Adrenal gland (tissue), 12 donors: Measurements from ENCODE around the gene REC8. TPM values are rescaled to one million over a fixed set of nuclear protein-coding genes. Genes with fewer than 3 reads are reported as not detected.
A peak's percentile ranks its signal among the peaks of the same experiment; 100 is the strongest.

Experiments used
- DNase-seq, 7 donors: peaks; one replicate each; pipeline ENCODE4 v3.0.0-alpha.2; 2019 to 2020
- H3K27ac ChIP-seq, 5 donors: fragments of 200-600 bp; sonication (generic) in 4 of 5; 1 replicate in 3 of 5; 2 replicates in 2 of 5; pipeline versions ENCODE4 v1.5.1 to v1.8.0; 2016 to 2020; ENCODE audit warnings: mild to moderate bottlenecking in 1 of 5
- H3K27me3 ChIP-seq: fragments of 200-600 bp; 2 replicates; pipeline ENCODE4 v1.8.0; 2021
- H3K36me3 ChIP-seq, 2 donors: fragments of 200-600 bp; replicated peaks in 1 of 2; 1 replicate in 1 of 2; 2 replicates in 1 of 2; pipeline versions ENCODE4 v1.5.1 to v1.8.0; 2018 to 2022
- H3K4me1 ChIP-seq, 2 donors: fragments of 200-600 bp; replicated peaks in 1 of 2; 1 replicate in 1 of 2; 2 replicates in 1 of 2; pipeline versions ENCODE4 v1.5.1 to v1.8.0; 2018 to 2021
- H3K4me3 ChIP-seq, 4 donors: fragments of 200-600 bp; sonication (generic) in 3 of 4; one replicate each; pipeline ENCODE4 v1.5.1; 2016 to 2018
- H3K9me3 ChIP-seq, 3 donors: fragments of 200-600 bp; sonication (generic) in 1 of 3; replicated peaks in 1 of 3; 1 replicate in 2 of 3; 2 replicates in 1 of 3; pipeline versions ENCODE4 v1.5.1 to v1.8.0; 2016 to 2021
- CTCF ChIP-seq, 6 experiments: fragments of 450-650 bp in 4 of 6; fragments of 200-600 bp in 2 of 6; sonication (generic) in 1 of 6; IDR thresholded peaks; 1 replicate in 5 of 6; 2 replicates in 1 of 6; pipeline versions ENCODE4 v1.5.1 to v1.8.0; 2016 to 2021; ENCODE audit warnings: antibody characterized with exemption in 6 of 6, mild to moderate bottlenecking in 2 of 6, moderate library complexity in 1 of 6
- POLR2A ChIP-seq, 2 donors: fragments of 450-650 bp; IDR thresholded peaks; one replicate each; pipeline ENCODE4 v1.6.1; 2017; ENCODE audit warnings: antibody characterized with exemption in 2 of 2, mild to moderate bottlenecking in 2 of 2, moderate library complexity in 1 of 2
- WGBS, 4 donors: extraction: QIAGEN DNeasy Blood & Tissue Kit in 2 of 4; methylation state at CpG; one replicate each; pipeline versions ENCODE4 v1.1.5 to v1.1.7; 2013 to 2017; 5-methylcytosine and 5-hydroxymethylcytosine counted together
- intact Hi-C, 2 donors: fragments of 100-400 bp; cut with DNase I; formaldehyde crosslinking; loops; one replicate each; pipeline versions ENCODE4 v1.14.1 to v1.15.0; 2022 to 2023
- polyA plus RNA-seq, 3 donors: library from polyadenylated mRNA; stranded (reverse); fragments of 200-250 nt in 2 of 3; fragments of 350-450 nt in 1 of 3; fragmentation: Illumina TruSeq in 1 of 3; extraction: RNeasy Lipid Tissue Mini Kit (QIAGEN cat#74804) in 1 of 3; gene quantifications; one replicate each; pipeline ENCODE4 v1.2.3, GENCODE V29; 2013 to 2014
- total RNA-seq, 9 donors: library from RNA; depleted of rRNA in 4 of 9; stranded (reverse); fragments of >200 nt in 4 of 9; fragments of 120-200 nt in 1 of 9; fragmentation: NEBNext Ultra II Directional in 1 of 9; extraction: Animal tissue kit (Norgen Biotek cat#: 25700) in 1 of 9; gene quantifications; one replicate each; pipeline versions ENCODE4 v1.1.0 to v1.2.4, GENCODE V29; 2013 to 2023
- donor health status: healthy with polysubstance abuse.
- donor health status: Bipolar disorder and iron deficiency.
- donor health status: DM: yes; HTN: yes; CAD: no.
- donor health status: DM: no; HTN: no; CAD: no.
- donor health status: DM: no; HTN: no; CAD: no.
- donor health status: DM: yes; HTN: yes; CAD: no.

The REC8 gene
- total and polyA plus RNA-seq, 12 donors, result 1.3 to 111 (median 11.4) TPM

GRCh38 chr14:24139272-24139934 lies 32.5 kb upstream of the REC8 start:
- peaks cover 30 to 57% of the 10 kb centered on the region in 2 donors for H3K4me1 ChIP-seq
- peaks cover 0 to 42% of the 10 kb centered on the region in 2 donors for H3K36me3 ChIP-seq
- no peak for DNase-seq
- WGBS, 4 donors, result 66 to 75% (median 68%) methylated on average over 9 of the region's 9 CpGs
- H3K27ac ChIP-seq, result peak overlapping the region in 2 of 5 donors; percentile 21 to 88
- TF ChIP-seq CTCF (IDR thresholded peaks at IDR 0.05) (peak in 1 of 6 experiments; percentile 8), POLR2A (IDR thresholded peaks at IDR 0.05) (no peak)
- H3K9me3 ChIP-seq, result no peaks in the 10 kb centered on the region
- intact Hi-C loops, result no loop called here
- no peaks in the 10 kb centered on the region for H3K27me3 ChIP-seq
- H3K4me3 ChIP-seq, result peak overlapping the region in 1 of 4 donors; percentile 89

GRCh38 chr14:24141097-24141880 lies 30.6 kb upstream of the REC8 start, which contains the start of gene EMC9:
EMC9 (minus strand) TSS chr14:24141591; CDS start chr14:24141304, 287 bp downstream.
- H3K4me3 ChIP-seq, result peak within 1 kb of the TSS; percentile 20 to 89 (median 64)
- WGBS, 4 donors, result 0 to 1% (median 0%) methylated on average over 12 to 65 of the region's 65 CpGs
- intact Hi-C loops, result no loop called here
- H3K27ac ChIP-seq, result peak within 1 kb of the TSS; percentile 78 to 95 (median 81)
- no peaks in the 10 kb centered on the region for H3K27me3 ChIP-seq
- peaks cover 39 to 68% of the 10 kb centered on the region in 2 donors for H3K4me1 ChIP-seq
- H3K36me3 ChIP-seq, result peaks cover 0 to 48% of the 10 kb centered on the region in 2 donors
- peak; percentile 39 to 78 (median 69) for TF ChIP-seq CTCF (IDR thresholded peaks at IDR 0.05)
- peak; percentile 71 to 94 for TF ChIP-seq POLR2A (IDR thresholded peaks at IDR 0.05)
- peak; percentile 100 for DNase-seq
- H3K9me3 ChIP-seq, result no peaks in the 10 kb centered on the region

- Histone ChIP-seq H3K4me3 (no peak overlapping the region), H3K4me1 (peaks cover 37 to 52% of the 10 kb centered on the region in 2 donors), H3K27ac (peak overlapping the region in 1 of 5 donors; percentile 27), H3K36me3 (peaks cover 0 to 37% of the 10 kb centered on the region in 2 donors), H3K27me3 (no peaks in the 10 kb centered on the region), H3K9me3 (no peaks in the 10 kb centered on the region)
- WGBS, 4 donors, result 40 to 65% (median 64%) methylated on average over 1 to 2 of the region's 2 CpGs
- no peak for DNase-seq
- intact Hi-C loops, result no loop called here
- TF ChIP-seq CTCF (IDR thresholded peaks at IDR 0.05) (no peak), POLR2A (IDR thresholded peaks at IDR 0.05) (no peak)
Observed at GRCh38 chr14:24143511-24143910, 28.4 kb upstream of the REC8 start.

- Histone ChIP-seq H3K36me3 (peaks cover 0 to 37% of the 10 kb centered on the region in 2 donors), H3K4me1 (peaks cover 34 to 50% of the 10 kb centered on the region in 2 donors), H3K27ac (peak overlapping the region in 2 of 5 donors; percentile 2 to 92), H3K27me3 (no peaks in the 10 kb centered on the region), H3K4me3 (no peak overlapping the region), H3K9me3 (no peaks in the 10 kb centered on the region)
- no peak for DNase-seq
- TF ChIP-seq CTCF (IDR thresholded peaks at IDR 0.05), result no peak
- TF ChIP-seq POLR2A (IDR thresholded peaks at IDR 0.05), result no peak
- intact Hi-C loops, result no loop called here
- WGBS, 4 donors, result 82 to 91% (median 88%) methylated on average over 1 of the region's 1 CpG
Observed at GRCh38 chr14:24144451-24144850, 27.4 kb upstream of the REC8 start.
